IPS-18a (cell line): ENCODE results near the gene SNX20.

Experiments
- H3K27ac ChIP-seq: one replicate; pipeline ENCODE4 v1.5.1; 2013; ENCODE audit warnings: low read length
- H3K27me3 ChIP-seq: one replicate; pipeline ENCODE4 v1.6.1; 2013; ENCODE audit warnings: mild to moderate bottlenecking, low read length; ENCODE audit not compliant: control insufficient read depth, insufficient read depth
- H3K36me3 ChIP-seq: one replicate; pipeline ENCODE4 v1.6.1; 2013; ENCODE audit warnings: low read depth, low read length; ENCODE audit not compliant: control insufficient read depth
- H3K4me1 ChIP-seq: one replicate; pipeline ENCODE4 v1.6.1; 2013; ENCODE audit warnings: low read depth, low read length; ENCODE audit not compliant: control insufficient read depth
- H3K4me3 ChIP-seq: one replicate; pipeline ENCODE4 v1.5.1; 2013; ENCODE audit warnings: low read length
- H3K9ac ChIP-seq: one replicate; pipeline ENCODE4 v1.6.1; 2013; ENCODE audit warnings: mild to moderate bottlenecking, low read length, moderate library complexity
- H3K9me3 ChIP-seq: one replicate; pipeline ENCODE4 v1.6.1; 2013; ENCODE audit warnings: low read depth, low read length; ENCODE audit not compliant: control insufficient read depth

Gene SNX20

GRCh38 chr16:50645563-50646220 lies 35.4 kb downstream of the SNX20 start:
- H3K27me3 ChIP-seq = no peaks in the 10 kb centered on the region
- no peak overlapping the region for H3K4me3 ChIP-seq
- H3K4me1 ChIP-seq = no peaks in the 10 kb centered on the region
- H3K9me3 ChIP-seq = no peaks in the 10 kb centered on the region
- H3K9ac ChIP-seq = no peak overlapping the region
- H3K27ac ChIP-seq = no peak overlapping the region
- no peaks in the 10 kb centered on the region for H3K36me3 ChIP-seq

- no peaks in the 10 kb centered on the region for H3K27me3 ChIP-seq
- no peak overlapping the region for H3K9ac ChIP-seq
- no peak overlapping the region for H3K27ac ChIP-seq
- H3K36me3 ChIP-seq = no peaks in the 10 kb centered on the region
- H3K9me3 ChIP-seq = no peaks in the 10 kb centered on the region
- no peak overlapping the region for H3K4me3 ChIP-seq
- no peaks in the 10 kb centered on the region for H3K4me1 ChIP-seq
Measured at GRCh38 chr16:50644729-50645128, 36.4 kb downstream of the SNX20 start.

- Histone ChIP-seq H3K27ac (no peak overlapping the region), H3K4me3 (no peak overlapping the region), H3K4me1 (no peaks in the 10 kb centered on the region), H3K36me3 (no peaks in the 10 kb centered on the region), H3K27me3 (no peaks in the 10 kb centered on the region), H3K9ac (no peak overlapping the region), H3K9me3 (no peaks in the 10 kb centered on the region)
Measured at GRCh38 chr16:50644245-50644644, 36.9 kb downstream of the SNX20 start.

GRCh38 chr16:50643192-50643591 lies 37.9 kb downstream of the SNX20 start:
- H3K27me3 ChIP-seq = no peaks in the 10 kb centered on the region
- H3K4me3 ChIP-seq = no peak overlapping the region
- no peak overlapping the region for H3K9ac ChIP-seq
- H3K36me3 ChIP-seq = no peaks in the 10 kb centered on the region
- H3K9me3 ChIP-seq = no peaks in the 10 kb centered on the region
- H3K27ac ChIP-seq = no peak overlapping the region
- no peaks in the 10 kb centered on the region for H3K4me1 ChIP-seq

GRCh38 chr16:50642349-50642748 lies 38.8 kb downstream of the SNX20 start:
- Histone ChIP-seq H3K27ac (no peak overlapping the region), H3K4me3 (no peak overlapping the region), H3K36me3 (no peaks in the 10 kb centered on the region), H3K4me1 (no peaks in the 10 kb centered on the region), H3K9ac (no peak overlapping the region), H3K9me3 (no peaks in the 10 kb centered on the region), H3K27me3 (no peaks in the 10 kb centered on the region)

- H3K36me3 ChIP-seq = no peaks in the 10 kb centered on the region
- no peak overlapping the region for H3K27ac ChIP-seq
- no peaks in the 10 kb centered on the region for H3K27me3 ChIP-seq
- H3K9ac ChIP-seq = no peak overlapping the region
- H3K4me1 ChIP-seq = no peaks in the 10 kb centered on the region
- H3K9me3 ChIP-seq = no peaks in the 10 kb centered on the region
- no peak overlapping the region for H3K4me3 ChIP-seq
Measured at GRCh38 chr16:50641818-50642187, 39.3 kb downstream of the SNX20 start.

- Histone ChIP-seq H3K9me3 (no peaks in the 10 kb centered on the region), H3K27ac (no peak overlapping the region), H3K4me3 (no peak overlapping the region), H3K36me3 (no peaks in the 10 kb centered on the region), H3K27me3 (no peaks in the 10 kb centered on the region), H3K9ac (no peak overlapping the region), H3K4me1 (no peaks in the 10 kb centered on the region)
Measured at GRCh38 chr16:50640919-50641817, 39.9 kb downstream of the SNX20 start.

- Histone ChIP-seq H3K27ac (no peak overlapping the region), H3K4me3 (no peak overlapping the region), H3K27me3 (no peaks in the 10 kb centered on the region), H3K9ac (no peak overlapping the region), H3K36me3 (no peaks in the 10 kb centered on the region), H3K9me3 (no peaks in the 10 kb centered on the region), H3K4me1 (no peaks in the 10 kb centered on the region)
Measured at GRCh38 chr16:50640391-50640790, 40.7 kb downstream of the SNX20 start.

- no peak overlapping the region for H3K27ac ChIP-seq
- H3K9me3 ChIP-seq = no peaks in the 10 kb centered on the region
- H3K9ac ChIP-seq = no peak overlapping the region
- no peaks in the 10 kb centered on the region for H3K36me3 ChIP-seq
- no peaks in the 10 kb centered on the region for H3K4me1 ChIP-seq
- H3K4me3 ChIP-seq = no peak overlapping the region
- H3K27me3 ChIP-seq = no peaks in the 10 kb centered on the region
Measured at GRCh38 chr16:50638816-50639670, 42.1 kb downstream of the SNX20 start.

GRCh38 chr16:50637716-50638602 lies 43.2 kb downstream of the SNX20 start:
- H3K27me3 ChIP-seq = no peaks in the 10 kb centered on the region
- no peak overlapping the region for H3K27ac ChIP-seq
- H3K4me1 ChIP-seq = no peaks in the 10 kb centered on the region
- no peaks in the 10 kb centered on the region for H3K36me3 ChIP-seq
- H3K9me3 ChIP-seq = no peaks in the 10 kb centered on the region
- no peak overlapping the region for H3K9ac ChIP-seq
- H3K4me3 ChIP-seq = no peak overlapping the region
